HepG2 (cell line): ENCODE results near the gene PPP1R13B. TPM values are rescaled to one million over a fixed set of nuclear protein-coding genes. Genes with fewer than 3 reads are reported as not detected.
A peak's percentile ranks its signal among the peaks of the same experiment; 100 is the strongest.

Experiments used
- BRD4 ChIP-seq: sonication (generic); formaldehyde crosslinking; IDR thresholded peaks from 2 replicates; pipeline ENCODE4 v1.4.0; 2020; ENCODE audit warnings: missing genetic modification reagents
- DR1 ChIP-seq: sonication (generic); formaldehyde crosslinking; IDR thresholded peaks from 2 replicates; pipeline ENCODE4 v1.8.0; 2021; ENCODE audit warnings: mild to moderate bottlenecking, missing genetic modification reagents, inconsistent platforms
- GPBP1L1 ChIP-seq: sonication (generic); formaldehyde crosslinking; IDR thresholded peaks from 2 replicates; pipeline ENCODE4 v1.5.0; 2020; ENCODE audit warnings: mild to moderate bottlenecking, missing genetic modification reagents
- KDM1A ChIP-seq: IDR thresholded peaks from 2 replicates; pipeline ENCODE4 v1.6.1; 2016; ENCODE audit warnings: missing compliant biosample characterization
- MXD1 ChIP-seq: sonication (generic); formaldehyde crosslinking; IDR thresholded peaks from 2 replicates; pipeline ENCODE4 v1.4.0; 2020; ENCODE audit warnings: mild to moderate bottlenecking, missing genetic modification reagents
- MYC ChIP-seq: sonication (generic); formaldehyde crosslinking; IDR thresholded peaks from 2 replicates; pipeline ENCODE4 v1.9.0; 2021; ENCODE audit warnings: missing genetic modification reagents, borderline replicate concordance
- ZFP82 ChIP-seq: sonication (generic); formaldehyde crosslinking; IDR thresholded peaks from 2 replicates; pipeline ENCODE4 v1.5.1; 2020; ENCODE audit warnings: mild to moderate bottlenecking, missing genetic modification reagents, borderline replicate concordance
- ZNF256 ChIP-seq: sonication (generic); formaldehyde crosslinking; conservative IDR thresholded peaks from 2 replicates; pipeline ENCODE4 v1.4.0; 2020; ENCODE audit warnings: missing genetic modification reagents
- ZNF496 ChIP-seq: sonication (generic); formaldehyde crosslinking; IDR thresholded peaks from 2 replicates; pipeline ENCODE4 v1.8.1; 2023; ENCODE audit warnings: mild to moderate bottlenecking, moderate library complexity, missing genetic modification reagents; ENCODE audit not compliant: insufficient replicate concordance
- ZSCAN21 ChIP-seq: sonication (generic); formaldehyde crosslinking; IDR thresholded peaks from 2 replicates; pipeline ENCODE4 v1.8.0; 2022; ENCODE audit warnings: mild to moderate bottlenecking, missing genetic modification reagents, moderate library complexity, borderline replicate concordance
- polyA plus RNA-seq, 8 experiments: library from polyadenylated mRNA; depleted of rRNA in 3 of 8; stranded (reverse) in 7 of 8; unstranded in 1 of 8; fragments of >200 nt; fragmentation: Illumina TruSeq in 4 of 8; extraction: Trizol in 4 of 8; gene quantifications; 2 replicates each; pipeline versions ENCODE4 v1.2.1 to v1.2.3, GENCODE V29; 2011 to 2016; ENCODE audit warnings: low read depth in 4 of 8, missing spikeins in 1 of 8, mixed read lengths in 1 of 8; ENCODE audit not compliant: insufficient read depth in 1 of 8
- total RNA-seq, 5 experiments: library from RNA; depleted of rRNA; stranded (reverse); fragments of >200 nt; fragmentation: Illumina TruSeq; extraction: Trizol; gene quantifications; 2 replicates each; pipeline ENCODE4 v1.2.3, GENCODE V29; 2016; ENCODE audit warnings: low read depth in 1 of 5
- TF ChIP-seq, protein P1 (sequence below), 2 experiments: sonication (generic) in 1 of 2; formaldehyde crosslinking in 1 of 2; IDR thresholded peaks; 2 replicates each; pipeline versions ENCODE4 v1.4.0 to v1.6.1; 2018 to 2020; ENCODE audit warnings: missing genetic modification reagents in 2 of 2, borderline replicate concordance in 1 of 2, low read depth in 1 of 2, mild to moderate bottlenecking in 1 of 2, missing biosample characterization in 1 of 2
- TF ChIP-seq, protein P2 (sequence below): sonication (generic); formaldehyde crosslinking; IDR thresholded peaks from 2 replicates; pipeline ENCODE4 v1.5.1; 2020; ENCODE audit warnings: mild to moderate bottlenecking, missing genetic modification reagents, moderate library complexity
- TF ChIP-seq, protein P3 (sequence below): sonication (generic); formaldehyde crosslinking; IDR thresholded peaks from 2 replicates; pipeline ENCODE4 v1.4.0; 2020; ENCODE audit warnings: missing genetic modification reagents
- TF ChIP-seq, protein P4 (sequence below): sonication (generic); formaldehyde crosslinking; IDR thresholded peaks from 2 replicates; pipeline ENCODE4 v1.5.1; 2020; ENCODE audit warnings: mild to moderate bottlenecking, moderate library complexity, missing genetic modification reagents

The PPP1R13B gene
- total and polyA plus RNA-seq, 2 of the 13 experiments (the other 11 are each of a cell fraction or from before 2014, with no cell fraction given), result 4.6 to 9.4 TPM

DNA sequence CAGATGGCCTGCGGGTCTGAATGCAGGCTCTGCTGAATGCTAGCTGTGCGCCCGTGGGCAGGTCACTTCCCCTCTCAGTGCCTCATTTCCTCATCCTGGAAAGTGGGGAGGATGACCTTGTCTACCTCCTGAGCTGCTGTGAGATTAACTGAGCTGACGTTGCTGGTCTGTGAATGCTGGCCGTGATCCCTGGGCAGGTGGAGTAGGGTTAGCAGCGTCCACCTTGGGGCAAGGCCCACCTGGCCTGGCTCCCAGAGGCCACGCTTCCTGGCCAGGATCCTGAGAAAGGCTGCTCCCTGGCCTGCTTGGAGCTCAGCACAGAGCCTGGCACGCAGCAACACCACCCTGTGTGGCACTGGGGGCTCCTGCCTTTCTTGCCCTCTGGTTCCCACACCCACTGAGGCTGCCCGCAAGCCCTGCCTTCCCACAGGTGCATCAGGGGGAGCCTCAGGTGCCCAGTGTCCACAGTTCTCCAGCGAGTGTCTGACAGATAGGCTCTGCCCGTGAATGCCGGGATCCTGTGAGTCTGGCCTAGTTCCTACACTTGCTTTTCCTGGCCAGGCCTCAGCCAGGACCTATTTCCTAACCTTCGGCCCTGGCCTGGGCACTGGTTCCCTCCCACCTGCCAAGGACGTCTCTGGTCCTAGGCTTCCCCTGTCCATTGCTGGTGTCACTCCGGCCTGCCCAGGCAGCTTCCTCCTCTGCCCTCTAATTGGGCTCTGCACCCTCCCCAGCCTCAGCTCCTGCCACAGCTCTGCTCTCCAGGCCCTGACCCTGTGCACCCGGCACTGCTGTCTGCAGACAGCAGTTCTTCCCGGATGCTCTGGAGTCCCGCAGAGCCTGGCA, 43.7 kb upstream of the PPP1R13B start (continued):
- TF ChIP-seq, protein P1, sequence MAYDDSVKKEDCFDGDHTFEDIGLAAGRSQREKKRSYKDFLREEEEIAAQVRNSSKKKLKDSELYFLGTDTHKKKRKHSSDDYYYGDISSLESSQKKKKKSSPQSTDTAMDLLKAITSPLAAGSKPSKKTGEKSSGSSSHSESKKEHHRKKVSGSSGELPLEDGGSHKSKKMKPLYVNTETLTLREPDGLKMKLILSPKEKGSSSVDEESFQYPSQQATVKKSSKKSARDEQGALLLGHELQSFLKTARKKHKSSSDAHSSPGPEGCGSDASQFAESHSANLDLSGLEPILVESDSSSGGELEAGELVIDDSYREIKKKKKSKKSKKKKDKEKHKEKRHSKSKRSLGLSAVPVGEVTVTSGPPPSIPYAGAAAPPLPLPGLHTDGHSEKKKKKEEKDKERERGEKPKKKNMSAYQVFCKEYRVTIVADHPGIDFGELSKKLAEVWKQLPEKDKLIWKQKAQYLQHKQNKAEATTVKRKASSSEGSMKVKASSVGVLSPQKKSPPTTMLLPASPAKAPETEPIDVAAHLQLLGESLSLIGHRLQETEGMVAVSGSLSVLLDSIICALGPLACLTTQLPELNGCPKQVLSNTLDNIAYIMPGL (CRISPR knock-in tag; IDR thresholded peaks at IDR 0.05; ENCODE audit: borderline replicate concordance in 1 of 2, low read depth in 1 of 2), result peak in 1 of 2 experiments; percentile 62; a peak in 2 of 4 replicates
- TF ChIP-seq, protein P2, sequence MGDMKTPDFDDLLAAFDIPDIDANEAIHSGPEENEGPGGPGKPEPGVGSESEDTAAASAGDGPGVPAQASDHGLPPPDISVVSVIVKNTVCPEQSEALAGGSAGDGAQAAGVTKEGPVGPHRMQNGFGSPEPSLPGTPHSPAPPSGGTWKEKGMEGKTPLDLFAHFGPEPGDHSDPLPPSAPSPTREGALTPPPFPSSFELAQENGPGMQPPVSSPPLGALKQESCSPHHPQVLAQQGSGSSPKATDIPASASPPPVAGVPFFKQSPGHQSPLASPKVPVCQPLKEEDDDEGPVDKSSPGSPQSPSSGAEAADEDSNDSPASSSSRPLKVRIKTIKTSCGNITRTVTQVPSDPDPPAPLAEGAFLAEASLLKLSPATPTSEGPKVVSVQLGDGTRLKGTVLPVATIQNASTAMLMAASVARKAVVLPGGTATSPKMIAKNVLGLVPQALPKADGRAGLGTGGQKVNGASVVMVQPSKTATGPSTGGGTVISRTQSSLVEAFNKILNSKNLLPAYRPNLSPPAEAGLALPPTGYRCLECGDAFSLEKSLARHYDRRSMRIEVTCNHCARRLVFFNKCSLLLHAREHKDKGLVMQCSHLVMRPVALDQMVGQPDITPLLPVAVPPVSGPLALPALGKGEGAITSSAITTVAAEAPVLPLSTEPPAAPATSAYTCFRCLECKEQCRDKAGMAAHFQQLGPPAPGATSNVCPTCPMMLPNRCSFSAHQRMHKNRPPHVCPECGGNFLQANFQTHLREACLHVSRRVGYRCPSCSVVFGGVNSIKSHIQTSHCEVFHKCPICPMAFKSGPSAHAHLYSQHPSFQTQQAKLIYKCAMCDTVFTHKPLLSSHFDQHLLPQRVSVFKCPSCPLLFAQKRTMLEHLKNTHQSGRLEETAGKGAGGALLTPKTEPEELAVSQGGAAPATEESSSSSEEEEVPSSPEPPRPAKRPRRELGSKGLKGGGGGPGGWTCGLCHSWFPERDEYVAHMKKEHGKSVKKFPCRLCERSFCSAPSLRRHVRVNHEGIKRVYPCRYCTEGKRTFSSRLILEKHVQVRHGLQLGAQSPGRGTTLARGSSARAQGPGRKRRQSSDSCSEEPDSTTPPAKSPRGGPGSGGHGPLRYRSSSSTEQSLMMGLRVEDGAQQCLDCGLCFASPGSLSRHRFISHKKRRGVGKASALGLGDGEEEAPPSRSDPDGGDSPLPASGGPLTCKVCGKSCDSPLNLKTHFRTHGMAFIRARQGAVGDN (CRISPR knock-in tag), result peak; percentile 94
- peak; percentile 92 for TF ChIP-seq BRD4 (CRISPR knock-in tag)
- TF ChIP-seq GPBP1L1 (CRISPR knock-in tag), result no peak
- 0 out of 2 replicates have a peak, but pooled peaks have one; percentile 23 for TF ChIP-seq MXD1 (CRISPR knock-in tag)
- TF ChIP-seq, protein P3, sequence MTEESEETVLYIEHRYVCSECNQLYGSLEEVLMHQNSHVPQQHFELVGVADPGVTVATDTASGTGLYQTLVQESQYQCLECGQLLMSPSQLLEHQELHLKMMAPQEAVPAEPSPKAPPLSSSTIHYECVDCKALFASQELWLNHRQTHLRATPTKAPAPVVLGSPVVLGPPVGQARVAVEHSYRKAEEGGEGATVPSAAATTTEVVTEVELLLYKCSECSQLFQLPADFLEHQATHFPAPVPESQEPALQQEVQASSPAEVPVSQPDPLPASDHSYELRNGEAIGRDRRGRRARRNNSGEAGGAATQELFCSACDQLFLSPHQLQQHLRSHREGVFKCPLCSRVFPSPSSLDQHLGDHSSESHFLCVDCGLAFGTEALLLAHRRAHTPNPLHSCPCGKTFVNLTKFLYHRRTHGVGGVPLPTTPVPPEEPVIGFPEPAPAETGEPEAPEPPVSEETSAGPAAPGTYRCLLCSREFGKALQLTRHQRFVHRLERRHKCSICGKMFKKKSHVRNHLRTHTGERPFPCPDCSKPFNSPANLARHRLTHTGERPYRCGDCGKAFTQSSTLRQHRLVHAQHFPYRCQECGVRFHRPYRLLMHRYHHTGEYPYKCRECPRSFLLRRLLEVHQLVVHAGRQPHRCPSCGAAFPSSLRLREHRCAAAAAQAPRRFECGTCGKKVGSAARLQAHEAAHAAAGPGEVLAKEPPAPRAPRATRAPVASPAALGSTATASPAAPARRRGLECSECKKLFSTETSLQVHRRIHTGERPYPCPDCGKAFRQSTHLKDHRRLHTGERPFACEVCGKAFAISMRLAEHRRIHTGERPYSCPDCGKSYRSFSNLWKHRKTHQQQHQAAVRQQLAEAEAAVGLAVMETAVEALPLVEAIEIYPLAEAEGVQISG (CRISPR knock-in tag), result peak; percentile 67
- TF ChIP-seq DR1 (CRISPR knock-in tag), result peak; percentile 54; the same call in 1 of the 2 replicates
- 0 out of 2 replicates have a peak, but pooled peaks have one; percentile 61 for TF ChIP-seq ZNF256 (CRISPR knock-in tag)
- peak; percentile 61 for TF ChIP-seq ZSCAN21 (CRISPR knock-in tag)
- TF ChIP-seq, protein P4, sequence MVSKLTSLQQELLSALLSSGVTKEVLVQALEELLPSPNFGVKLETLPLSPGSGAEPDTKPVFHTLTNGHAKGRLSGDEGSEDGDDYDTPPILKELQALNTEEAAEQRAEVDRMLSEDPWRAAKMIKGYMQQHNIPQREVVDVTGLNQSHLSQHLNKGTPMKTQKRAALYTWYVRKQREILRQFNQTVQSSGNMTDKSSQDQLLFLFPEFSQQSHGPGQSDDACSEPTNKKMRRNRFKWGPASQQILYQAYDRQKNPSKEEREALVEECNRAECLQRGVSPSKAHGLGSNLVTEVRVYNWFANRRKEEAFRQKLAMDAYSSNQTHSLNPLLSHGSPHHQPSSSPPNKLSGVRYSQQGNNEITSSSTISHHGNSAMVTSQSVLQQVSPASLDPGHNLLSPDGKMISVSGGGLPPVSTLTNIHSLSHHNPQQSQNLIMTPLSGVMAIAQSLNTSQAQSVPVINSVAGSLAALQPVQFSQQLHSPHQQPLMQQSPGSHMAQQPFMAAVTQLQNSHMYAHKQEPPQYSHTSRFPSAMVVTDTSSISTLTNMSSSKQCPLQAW (CRISPR knock-in tag), result 0 out of 2 replicates have a peak, but pooled peaks have one; percentile 16
- TF ChIP-seq MYC (CRISPR knock-in tag), result peak; percentile 46; the same call in 1 of the 2 replicates
- 0 out of 2 replicates have a peak, but pooled peaks have one; percentile 20 for TF ChIP-seq KDM1A (CRISPR knock-in tag)
- no peak for TF ChIP-seq ZNF496
- TF ChIP-seq ZFP82 (CRISPR knock-in tag), result no peak
